ENCODE data around the gene GRIP2. TPM values are rescaled to one million over a fixed set of nuclear protein-coding genes. Genes with fewer than 3 reads are reported as not detected.

The GRIP2 gene
- polyA plus RNA-seq, 6 donors from 2014 or later: 0.09 TPM; not detected in 5

- ATAC-seq (ENCODE audit: low read depth in 2 of 2) (no peak), DNase-seq (no peak)
- Mint-ChIP-seq H3K4me3 (no peak overlapping the region), H3K27ac (no peak overlapping the region), H3K4me1 (peaks cover 4 to 5% (median 4%) of the 10 kb centered on the region in 3 donors), H3K36me3 (peaks cover 0 to 11% of the 10 kb centered on the region in 2 donors), H3K9me3 (peaks cover 0 to 1% (median 0%) of the 10 kb centered on the region in 7 donors), H3K27me3 (peaks cover 52 to 90% (median 76%) of the 10 kb centered on the region in 3 donors)
Observed at GRCh38 chr3:14553871-14554270, 13.7 kb upstream of the GRIP2 start.

GRCh38 chr3:14552717-14553116, 12.6 kb upstream of the GRIP2 start:
- H3K27ac Mint-ChIP-seq: no peak overlapping the region
- peaks cover 0 to 11% of the 10 kb centered on the region in 2 donors for H3K36me3 Mint-ChIP-seq
- peaks cover 4 to 5% (median 4%) of the 10 kb centered on the region in 3 donors for H3K4me1 Mint-ChIP-seq
- DNase-seq (no peak), ATAC-seq (ENCODE audit: low read depth in 2 of 2) (no peak)
- no peak overlapping the region for H3K4me3 Mint-ChIP-seq
- H3K9me3 Mint-ChIP-seq: peaks cover 0 to 1% (median 0%) of the 10 kb centered on the region in 7 donors
- H3K27me3 Mint-ChIP-seq: peaks cover 61 to 93% (median 87%) of the 10 kb centered on the region in 3 donors

- peaks cover 0 to 1% (median 0%) of the 10 kb centered on the region in 7 donors for H3K9me3 Mint-ChIP-seq
- H3K4me1 Mint-ChIP-seq: peaks cover 4 to 5% (median 4%) of the 10 kb centered on the region in 3 donors
- peaks cover 64 to 93% (median 88%) of the 10 kb centered on the region in 3 donors for H3K27me3 Mint-ChIP-seq
- H3K36me3 Mint-ChIP-seq: peaks cover 0 to 11% of the 10 kb centered on the region in 2 donors
- ATAC-seq (ENCODE audit: low read depth in 2 of 2): no peak
- H3K27ac Mint-ChIP-seq: peak overlapping the region in 1 of 6 donors; percentile 64
- DNase-seq: no peak
- no peak overlapping the region for H3K4me3 Mint-ChIP-seq
Observed at GRCh38 chr3:14552041-14552648, 12.0 kb upstream of the GRIP2 start.

- H3K9me3 Mint-ChIP-seq: peaks cover 0 to 1% (median 0%) of the 10 kb centered on the region in 7 donors
- ATAC-seq (ENCODE audit: low read depth in 2 of 2) (no peak), DNase-seq (no peak)
- peak overlapping the region in 1 of 6 donors; percentile 29 for H3K27ac Mint-ChIP-seq
- peak overlapping the region in 1 of 8 donors; percentile 31 for H3K4me3 Mint-ChIP-seq
- peaks cover 0 to 5% of the 10 kb centered on the region in 2 donors for H3K36me3 Mint-ChIP-seq
- peaks cover under 1 to 4% (median 4%) of the 10 kb centered on the region in 3 donors for H3K4me1 Mint-ChIP-seq
- H3K27me3 Mint-ChIP-seq: peaks cover 61 to 93% (median 88%) of the 10 kb centered on the region in 3 donors
Observed at GRCh38 chr3:14550651-14551611, 10.8 kb upstream of the GRIP2 start.

- H3K36me3 Mint-ChIP-seq: no peaks in the 10 kb centered on the region
- no peak for ATAC-seq (ENCODE audit: low read depth in 2 of 2)
- H3K27me3 Mint-ChIP-seq: peaks cover 60 to 91% (median 87%) of the 10 kb centered on the region in 3 donors
- H3K27ac Mint-ChIP-seq: no peak overlapping the region
- DNase-seq: no peak
- no peak overlapping the region for H3K4me3 Mint-ChIP-seq
- H3K9me3 Mint-ChIP-seq: no peaks in the 10 kb centered on the region
- peaks cover 0 to 4% (median 0%) of the 10 kb centered on the region in 3 donors for H3K4me1 Mint-ChIP-seq
Observed at GRCh38 chr3:14550181-14550580, 10.0 kb upstream of the GRIP2 start.

GRCh38 chr3:14549256-14549919, 9.2 kb upstream of the GRIP2 start:
- no peak for ATAC-seq (ENCODE audit: low read depth in 2 of 2)
- DNase-seq: no peak
- Mint-ChIP-seq H3K9me3 (no peaks in the 10 kb centered on the region), H3K27ac (no peak overlapping the region), H3K4me3 (no peak overlapping the region), H3K4me1 (peaks cover 0 to 4% (median 0%) of the 10 kb centered on the region in 3 donors), H3K27me3 (peaks cover 60 to 83% (median 81%) of the 10 kb centered on the region in 3 donors), H3K36me3 (no peaks in the 10 kb centered on the region)

GRCh38 chr3:14548321-14548729, 8.2 kb upstream of the GRIP2 start:
- H3K27ac Mint-ChIP-seq: no peak overlapping the region
- H3K27me3 Mint-ChIP-seq: peaks cover 51 to 75% (median 72%) of the 10 kb centered on the region in 3 donors
- H3K4me3 Mint-ChIP-seq: no peak overlapping the region
- peaks cover 0 to 4% (median 0%) of the 10 kb centered on the region in 3 donors for H3K4me1 Mint-ChIP-seq
- ATAC-seq (ENCODE audit: low read depth in 2 of 2) (peak in 1 of 2 donors; percentile 41), DNase-seq (peak; percentile 14)
- H3K9me3 Mint-ChIP-seq: no peaks in the 10 kb centered on the region
- H3K36me3 Mint-ChIP-seq: no peaks in the 10 kb centered on the region

- no peaks in the 10 kb centered on the region for H3K9me3 Mint-ChIP-seq
- H3K27me3 Mint-ChIP-seq: peaks cover 49 to 76% (median 72%) of the 10 kb centered on the region in 3 donors
Observed at GRCh38 chr3:14547693-14548092, 7.6 kb upstream of the GRIP2 start.

GRCh38 chr3:14546041-14546440, 5.9 kb upstream of the GRIP2 start:
- Mint-ChIP-seq H3K27me3 (peaks cover 38 to 65% (median 61%) of the 10 kb centered on the region in 3 donors), H3K9me3 (no peaks in the 10 kb centered on the region), H3K27ac (peak overlapping the region in 1 of 6 donors; percentile 53), H3K4me3 (no peak overlapping the region), H3K36me3 (no peaks in the 10 kb centered on the region), H3K4me1 (peaks cover 0 to 3% (median 0%) of the 10 kb centered on the region in 3 donors)
- DNase-seq (no peak), ATAC-seq (ENCODE audit: low read depth in 2 of 2) (no peak)

More at GRCh38 chr3:14547693-14548092, 7.6 kb upstream of the GRIP2 start:
- Mint-ChIP-seq H3K4me1 (peaks cover 0 to 3% (median 0%) of the 10 kb centered on the region in 3 donors), H3K4me3 (no peak overlapping the region), H3K27ac (no peak overlapping the region), H3K36me3 (no peaks in the 10 kb centered on the region)
- ATAC-seq (ENCODE audit: low read depth in 2 of 2) (no peak), DNase-seq (no peak)

- H3K27me3 Mint-ChIP-seq: peaks cover 34 to 57% (median 53%) of the 10 kb centered on the region in 3 donors
- no peaks in the 10 kb centered on the region for H3K9me3 Mint-ChIP-seq
- H3K27ac Mint-ChIP-seq: no peak overlapping the region
- H3K4me3 Mint-ChIP-seq: no peak overlapping the region
- no peak for ATAC-seq (ENCODE audit: low read depth in 2 of 2)
- H3K4me1 Mint-ChIP-seq: peaks cover 0 to 2% (median 0%) of the 10 kb centered on the region in 3 donors
- DNase-seq: no peak
- no peaks in the 10 kb centered on the region for H3K36me3 Mint-ChIP-seq
Observed at GRCh38 chr3:14545251-14545635, 5.1 kb upstream of the GRIP2 start.

- no peaks in the 10 kb centered on the region for H3K36me3 Mint-ChIP-seq
- H3K9me3 Mint-ChIP-seq: no peaks in the 10 kb centered on the region
- DNase-seq (no peak), ATAC-seq (ENCODE audit: low read depth in 2 of 2) (no peak)
- no peak overlapping the region for H3K27ac Mint-ChIP-seq
- no peaks in the 10 kb centered on the region for H3K4me1 Mint-ChIP-seq
- peaks cover 30 to 51% (median 47%) of the 10 kb centered on the region in 3 donors for H3K27me3 Mint-ChIP-seq
- H3K4me3 Mint-ChIP-seq: no peak overlapping the region
Observed at GRCh38 chr3:14544282-14545250, 4.4 kb upstream of the GRIP2 start.

- H3K27ac Mint-ChIP-seq: no peak overlapping the region
- H3K4me1 Mint-ChIP-seq: no peaks in the 10 kb centered on the region
- no peak for DNase-seq
- H3K4me3 Mint-ChIP-seq: no peak overlapping the region
- peaks cover 20 to 43% (median 38%) of the 10 kb centered on the region in 3 donors for H3K27me3 Mint-ChIP-seq
- no peak for ATAC-seq (ENCODE audit: low read depth in 2 of 2)
- peaks cover 0 to 2% (median 0%) of the 10 kb centered on the region in 7 donors for H3K9me3 Mint-ChIP-seq
- no peaks in the 10 kb centered on the region for H3K36me3 Mint-ChIP-seq
Observed at GRCh38 chr3:14543446-14543845, 3.3 kb upstream of the GRIP2 start.
